HepG2 (cell line): Measurements from ENCODE around the gene P2RX1. TPM values are rescaled to one million over a fixed set of nuclear protein-coding genes. Genes with fewer than 3 reads are reported as not detected.

Experiments used
- ATAC-seq: fragments of 200-7000 bp; cut with Tn5 transposase; 3 replicates; pipeline ENCODE4 v1.9.1; 2020; ENCODE audit warnings: mild to moderate bottlenecking, moderate library complexity
- BruUV-seq: library from RNA; stranded (reverse); fragments of 400-500 nt; replicated peaks from 2 replicates; lab custom pipeline; 2021; lab: Mats Ljungman, UMichigan
- CTCF ChIA-PET: fragments of 300-600 bp; formaldehyde crosslinking; extraction: SDS; loops from one replicate; lab custom pipeline; 2021; ENCODE audit warnings: low total read pairs, inconsistent platforms, low intra/inter-chr PET ratio; lab: Yijun Ruan, JAX
- POLR2A ChIA-PET: fragments of 350-600 bp; sonication (Branson Sonifier 250); formaldehyde crosslinking; loops from one replicate; lab custom pipeline; 2020; ENCODE audit warnings: antibody characterized with exemption, inconsistent platforms; lab: Yijun Ruan, JAX
- DNase-seq: peaks from one replicate; pipeline ENCODE4 v3.0.0-alpha.2; 2015; ENCODE audit warnings: low spot score
- FAIRE-seq: peaks from 3 replicates; lab custom pipeline; 2011; peaks lifted over from hg19 to GRCh38; lab: Jason Lieb, UNC
- H2AFZ ChIP-seq: one replicate; pipeline ENCODE4 v1.6.1; 2011; ENCODE audit warnings: low read length, inconsistent platforms
- H3K27ac ChIP-seq: fragments of 300-600 bp; 3 replicates; pipeline ENCODE4 v1.8.0; 2011; ENCODE audit warnings: mixed run types, mild to moderate bottlenecking, mixed read lengths, low read length, inconsistent platforms; ENCODE audit not compliant: insufficient read depth; ENCODE audit errors: extremely low read length
- H3K27me3 ChIP-seq, 2 experiments: fragments of 200-600 bp in 1 of 2; 2 replicates in 1 of 2; 3 replicates in 1 of 2; pipeline versions ENCODE4 v1.6.0 to v1.8.0; 2011; ENCODE audit warnings: low read length in 2 of 2, mild to moderate bottlenecking in 2 of 2, moderate library complexity in 2 of 2, inconsistent platforms in 1 of 2; ENCODE audit not compliant: insufficient read depth in 2 of 2, control insufficient read depth in 1 of 2
- H3K36me3 ChIP-seq, 2 experiments: fragments of 200-600 bp in 1 of 2; replicated peaks in 1 of 2; 2 replicates in 1 of 2; 3 replicates in 1 of 2; pipeline versions ENCODE4 v1.5.1 to v1.8.0; 2011; ENCODE audit warnings: low read length in 2 of 2, inconsistent platforms in 1 of 2; ENCODE audit not compliant: insufficient read depth in 2 of 2, control insufficient read depth in 1 of 2
- H3K4me1 ChIP-seq: 2 replicates; pipeline ENCODE4 v1.5.1; 2012; ENCODE audit warnings: low read length, inconsistent platforms; ENCODE audit not compliant: insufficient read depth
- H3K4me2 ChIP-seq: 2 replicates; pipeline ENCODE4 v1.6.0; 2011; ENCODE audit warnings: low read depth, low read length, inconsistent platforms
- H3K4me3 ChIP-seq, 3 experiments: fragments of 200-600 bp in 1 of 3; sonication (generic), shearing (Covaris generic) in 1 of 3; replicated peaks in 1 of 3; 2 replicates each; pipeline ENCODE4 v1.5.1; 2011 to 2016; ENCODE audit warnings: low read length in 3 of 3, inconsistent platforms in 2 of 3, low read depth in 2 of 3, mild to moderate bottlenecking in 2 of 3, control low read depth in 1 of 3, mixed read lengths in 1 of 3; ENCODE audit not compliant: insufficient read depth in 1 of 3
- H3K79me2 ChIP-seq: one replicate; pipeline ENCODE4 v1.6.1; 2011; ENCODE audit warnings: low read length, inconsistent platforms; ENCODE audit not compliant: insufficient read depth
- H3K9ac ChIP-seq: 2 replicates; pipeline ENCODE4 v1.6.0; 2011; ENCODE audit warnings: mild to moderate bottlenecking, low read depth, low read length, inconsistent platforms; ENCODE audit not compliant: insufficient read depth
- H3K9me3 ChIP-seq: 2 replicates; pipeline ENCODE4 v1.5.1; 2012; ENCODE audit warnings: mild to moderate bottlenecking, low read length
- H4K20me1 ChIP-seq: 2 replicates; pipeline ENCODE4 v1.6.0; 2011; ENCODE audit warnings: inconsistent platforms, mild to moderate bottlenecking, low read length, moderate library complexity; ENCODE audit not compliant: insufficient read depth
- AFF4 ChIP-seq: sonication (generic); formaldehyde crosslinking; IDR thresholded peaks from 2 replicates; pipeline ENCODE4 v1.4.0; 2020; ENCODE audit warnings: missing genetic modification reagents
- AGO2 ChIP-seq: fragments of 200-400 bp; formaldehyde crosslinking; optimal IDR thresholded peaks from 2 replicates; pipeline ENCODE3; 2017; ENCODE audit warnings: mild to moderate bottlenecking, low read depth, low read length, moderate library complexity
- ETV5 ChIP-seq: IDR thresholded peaks from 2 replicates; pipeline ENCODE4 v1.6.1; 2018; ENCODE audit warnings: missing biosample characterization, missing genetic modification reagents, inconsistent platforms, borderline replicate concordance
- FOXP1 ChIP-seq, 2 experiments: fragments of 450-650 bp in 1 of 2; IDR thresholded peaks; 2 replicates each; pipeline ENCODE4 v1.6.1; 2017 to 2018; ENCODE audit warnings: antibody characterized with exemption in 1 of 2
- GFI1 ChIP-seq: sonication (generic); formaldehyde crosslinking; IDR thresholded peaks from 2 replicates; pipeline ENCODE4 v1.5.0; 2020; ENCODE audit warnings: missing genetic modification reagents, mild to moderate bottlenecking, borderline replicate concordance
- HDAC6 ChIP-seq: fragments of 200-600 bp; sonication (generic); IDR thresholded peaks from 2 replicates; pipeline ENCODE4 v1.7.0; 2017; ENCODE audit warnings: mild to moderate bottlenecking, antibody characterized with exemption, low read length, low read depth
- HOXA3 ChIP-seq: sonication (generic); formaldehyde crosslinking; IDR thresholded peaks from 2 replicates; pipeline ENCODE4 v1.5.0; 2020; ENCODE audit warnings: missing genetic modification reagents
- MATR3 ChIP-seq: sonication (generic); formaldehyde crosslinking; IDR thresholded peaks from 2 replicates; pipeline ENCODE4 v1.4.0; 2020; ENCODE audit warnings: missing genetic modification reagents
- MEF2D ChIP-seq: sonication (generic); formaldehyde crosslinking; IDR thresholded peaks from 2 replicates; pipeline ENCODE4 v1.5.1; 2020; ENCODE audit warnings: mild to moderate bottlenecking, missing genetic modification reagents
- NBN ChIP-seq: fragments of 450-650 bp; conservative IDR thresholded peaks from 2 replicates; pipeline ENCODE4 v1.6.1; 2017
- NPAS2 ChIP-seq: sonication (generic); formaldehyde crosslinking; IDR thresholded peaks from 2 replicates; pipeline ENCODE4 v1.8.0; 2022; ENCODE audit warnings: mild to moderate bottlenecking, missing genetic modification reagents, borderline replicate concordance
- RFXANK ChIP-seq: IDR thresholded peaks from 2 replicates; pipeline ENCODE4 v1.6.1; 2016
- ZFP36 ChIP-seq: fragments of 150-350 bp; IDR thresholded peaks from 2 replicates; pipeline ENCODE4 v1.6.1; 2018; ENCODE audit warnings: borderline replicate concordance, low read length, low read depth; ENCODE audit not compliant: partially characterized antibody
- ZFP41 ChIP-seq: sonication (generic); formaldehyde crosslinking; IDR thresholded peaks from 2 replicates; pipeline ENCODE4 v1.4.0; 2020; ENCODE audit warnings: mild to moderate bottlenecking, missing genetic modification reagents, borderline replicate concordance
- WGBS: methylation state at CpG from one replicate; pipeline ENCODE4 v1.1.6; 2017; ENCODE audit warnings: low lambda C conversion rate; 5-methylcytosine and 5-hydroxymethylcytosine counted together
- in situ Hi-C: cut with HindIII; loops from 2 replicates; pipeline ENCODE4 v1.10.0; 2017; ENCODE audit warnings: low pct_unique_long_range_greater_than_20kb; ENCODE audit not compliant: extremely low pct_ligation_motif_present
- intact Hi-C: fragments of 100-400 bp; cut with micrococcal nuclease; formaldehyde crosslinking; loops from one replicate; pipeline ENCODE4 v1.10.0; 2022; ENCODE audit not compliant: unreplicated experiment
- polyA plus RNA-seq, 8 experiments: library from polyadenylated mRNA; depleted of rRNA in 3 of 8; stranded (reverse) in 7 of 8; unstranded in 1 of 8; fragments of >200 nt; fragmentation: Illumina TruSeq in 4 of 8; extraction: Trizol in 4 of 8; gene quantifications; 2 replicates each; pipeline versions ENCODE4 v1.2.1 to v1.2.3, GENCODE V29; 2011 to 2016; ENCODE audit warnings: low read depth in 4 of 8, missing spikeins in 1 of 8, mixed read lengths in 1 of 8; ENCODE audit not compliant: insufficient read depth in 1 of 8
- total RNA-seq, 5 experiments: library from RNA; depleted of rRNA; stranded (reverse); fragments of >200 nt; fragmentation: Illumina TruSeq; extraction: Trizol; gene quantifications; 2 replicates each; pipeline ENCODE4 v1.2.3, GENCODE V29; 2016; ENCODE audit warnings: low read depth in 1 of 5
- TF ChIP-seq, protein P1 (sequence below): IDR thresholded peaks from 2 replicates; pipeline ENCODE4 v1.6.1; 2016; ENCODE audit warnings: missing biosample characterization, missing genetic modification reagents, low read depth
- TF ChIP-seq, protein P2 (sequence below): sonication (generic); formaldehyde crosslinking; IDR thresholded peaks from 2 replicates; pipeline ENCODE4 v1.4.0; 2020; ENCODE audit warnings: low read depth, mild to moderate bottlenecking, missing genetic modification reagents

The P2RX1 gene
- total and polyA plus RNA-seq, 2 of the 13 experiments (the other 11 are each of a cell fraction or from before 2014, with no cell fraction given), result 0.04 to 0.50 TPM

- Histone ChIP-seq H3K4me3 (no peak overlapping the region), H3K9me3 (no peaks in the 10 kb centered on the region), H3K36me3 (no peaks in the 10 kb centered on the region), H3K9ac (no peak overlapping the region), H4K20me1 (no peaks in the 10 kb centered on the region), H3K4me1 (peaks cover 29% of the 10 kb centered on the region), H3K79me2 (no peaks in the 10 kb centered on the region), H3K4me2 (no peak overlapping the region), H2AFZ (no peak overlapping the region), H3K27ac (no peak overlapping the region), H3K27me3 (peaks cover 18 to 71% of the 10 kb centered on the region in 2 experiments)
- ATAC-seq, result no peak
- ChIA-PET POLR2A (no interaction called here), CTCF (no interaction called here)
- no peak for FAIRE-seq
- in situ Hi-C loops, result no loop called here
- no peak for DNase-seq
- WGBS, result 52% methylated on average over 15 of the region's 40 CpGs
- intact Hi-C loops, result no loop called here
- BruUV-seq, result no TSS peak
- TF ChIP-seq GFI1 (CRISPR knock-in tag), result no peak
- no peak for TF ChIP-seq RFXANK (CRISPR knock-in tag)
- no peak for TF ChIP-seq NPAS2 (CRISPR knock-in tag)
- TF ChIP-seq AGO2, result no peak
- TF ChIP-seq HDAC6, result no peak
- TF ChIP-seq, protein P1, sequence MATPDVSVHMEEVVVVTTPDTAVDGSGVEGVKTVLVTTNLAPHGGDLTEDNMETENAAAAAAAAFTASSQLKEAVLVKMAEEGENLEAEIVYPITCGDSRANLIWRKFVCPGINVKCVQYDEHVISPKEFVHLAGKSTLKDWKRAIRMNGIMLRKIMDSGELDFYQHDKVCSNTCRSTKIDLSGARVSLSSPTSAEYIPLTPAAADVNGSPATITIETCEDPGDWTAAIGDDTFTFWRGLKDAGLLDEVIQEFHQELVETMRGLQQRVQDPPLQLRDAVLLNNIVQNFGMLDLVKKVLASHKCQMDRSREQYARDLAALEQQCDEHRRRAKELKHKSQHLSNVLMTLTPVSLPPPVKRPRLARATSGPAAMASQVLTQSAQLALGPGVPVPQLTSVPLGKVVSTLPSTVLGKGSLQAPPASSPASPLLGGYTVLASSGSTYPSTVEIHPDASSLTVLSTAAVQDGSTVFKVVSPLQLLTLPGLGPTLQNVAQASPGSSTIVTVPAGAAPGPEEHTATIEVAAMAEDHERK (CRISPR knock-in tag), result no peak
- TF ChIP-seq MATR3 (CRISPR knock-in tag), result no peak
- TF ChIP-seq HOXA3 (CRISPR knock-in tag), result no peak
- TF ChIP-seq NBN, result no peak
- no peak for TF ChIP-seq ETV5
- no peak for TF ChIP-seq ZFP41 (CRISPR knock-in tag)
- TF ChIP-seq, protein P2, sequence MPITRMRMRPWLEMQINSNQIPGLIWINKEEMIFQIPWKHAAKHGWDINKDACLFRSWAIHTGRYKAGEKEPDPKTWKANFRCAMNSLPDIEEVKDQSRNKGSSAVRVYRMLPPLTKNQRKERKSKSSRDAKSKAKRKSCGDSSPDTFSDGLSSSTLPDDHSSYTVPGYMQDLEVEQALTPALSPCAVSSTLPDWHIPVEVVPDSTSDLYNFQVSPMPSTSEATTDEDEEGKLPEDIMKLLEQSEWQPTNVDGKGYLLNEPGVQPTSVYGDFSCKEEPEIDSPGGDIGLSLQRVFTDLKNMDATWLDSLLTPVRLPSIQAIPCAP (CRISPR knock-in tag), result no peak
- TF ChIP-seq ZFP36, result no peak
- TF ChIP-seq FOXP1 (IDR thresholded peaks at IDR 0.05), result no peak
- TF ChIP-seq FOXP1 (CRISPR knock-in tag; IDR thresholded peaks at IDR 0.05), result no peak
- TF ChIP-seq MEF2D (CRISPR knock-in tag), result no peak
- no peak for TF ChIP-seq AFF4 (CRISPR knock-in tag)
Measured at GRCh38 chr17:3924512-3925350, 8.5 kb upstream of the P2RX1 start.
